ENCODE measurements around the gene PHLDB3.
A peak's percentile ranks its signal among the peaks of the same experiment; 100 is the strongest.
"Not testable (repeated sequence)": the region's sequence is repeated elsewhere in the genome, so short reads cannot be mapped to it uniquely, and the experiment has no call there.

Gene PHLDB3

GRCh38 chr19:43439709-43440063, 64.9 kb downstream of the PHLDB3 start:
- no peak for DNase-seq (ENCODE audit: low spot score)

DNA sequence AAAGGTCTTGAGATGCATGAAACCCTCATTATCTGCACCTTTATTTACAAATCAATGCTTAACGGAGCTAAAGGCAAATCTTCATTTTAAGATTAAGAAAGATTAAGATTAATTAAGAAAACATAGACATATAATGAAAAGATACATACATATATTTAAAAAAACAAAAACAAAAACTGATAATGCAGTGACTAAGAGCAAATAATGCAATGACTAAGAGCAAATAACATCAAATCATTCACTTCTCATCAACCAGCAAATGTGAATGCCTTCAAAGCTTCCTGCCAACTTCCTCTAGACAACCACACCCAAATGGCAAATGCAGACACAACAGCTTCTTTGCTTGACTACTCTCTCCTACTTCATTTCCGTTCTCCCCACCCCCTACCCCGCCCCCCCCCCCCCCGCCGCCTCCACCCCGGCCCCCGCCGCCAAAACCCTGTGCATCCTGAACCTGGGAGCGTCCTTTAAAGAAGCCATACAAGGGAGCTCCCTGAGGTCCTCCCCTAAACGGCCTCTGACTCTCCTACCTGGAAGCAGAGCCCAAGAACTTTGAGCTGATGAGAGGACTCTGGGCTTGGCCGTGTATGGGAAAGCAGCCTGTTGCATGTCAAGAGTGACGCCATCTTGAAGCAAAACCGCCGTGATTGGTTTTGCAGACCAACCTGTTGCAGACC, 65.4 kb downstream of the PHLDB3 start:
- peak; percentile 97 for DNase-seq (ENCODE audit: low spot score)

DNA sequence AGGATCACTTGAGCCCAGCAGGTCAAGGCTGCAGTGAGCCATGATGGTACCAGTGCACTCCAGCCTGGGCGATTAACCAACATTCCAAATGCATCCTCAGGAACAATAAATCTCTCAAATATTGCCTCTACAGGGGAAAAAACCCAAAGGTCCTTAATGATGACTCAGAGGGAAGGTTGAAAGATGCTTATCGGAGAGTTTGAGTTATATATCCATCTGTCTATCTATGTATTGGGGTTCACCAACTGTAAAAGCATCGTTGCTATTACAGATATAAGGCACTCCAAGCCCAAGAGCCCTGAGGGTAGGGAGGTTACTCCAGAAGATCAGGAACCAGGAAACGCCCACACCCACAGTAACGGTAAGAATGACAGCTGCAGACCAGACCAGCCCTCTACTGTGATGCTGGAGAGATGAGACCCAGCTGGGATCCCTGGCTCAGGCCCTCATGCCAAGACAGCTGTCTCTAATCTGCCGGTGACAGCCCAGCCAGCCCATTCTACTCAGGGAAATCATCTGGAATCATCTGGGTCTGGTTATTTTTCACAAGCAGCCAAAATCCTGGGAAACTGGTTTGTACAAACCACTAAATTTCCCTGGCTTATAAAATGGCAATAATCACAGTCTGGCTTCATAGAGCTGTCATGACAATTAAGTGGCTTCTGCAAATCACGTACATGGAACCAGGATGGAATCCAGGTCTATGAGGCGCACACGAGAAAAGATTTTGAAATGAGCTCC, 66.1 kb downstream of the PHLDB3 start:
- peak; percentile 72 for DNase-seq (ENCODE audit: low spot score)

DNA sequence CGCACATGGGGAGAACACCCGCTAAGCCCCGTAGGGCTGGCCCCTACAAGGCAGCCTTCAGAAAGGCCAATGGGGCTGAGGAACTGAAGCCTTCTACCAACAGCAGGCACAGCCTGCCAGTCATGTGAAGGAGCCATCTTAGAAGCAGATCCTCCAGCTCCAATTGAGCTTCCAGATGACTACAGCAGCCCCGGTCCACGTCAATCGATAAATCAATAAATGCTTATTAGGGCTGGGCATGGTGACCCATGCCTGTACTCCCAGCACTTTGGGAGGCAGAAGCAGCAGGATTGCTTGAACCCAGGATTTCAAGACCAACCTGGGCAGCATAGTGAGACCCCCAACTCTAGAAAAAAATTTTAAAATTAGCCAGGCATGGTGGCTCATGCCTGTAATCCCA, 66.8 kb downstream of the PHLDB3 start:
- DNase-seq (ENCODE audit: low spot score), result no peak

- not testable (repeated sequence) for DNase-seq (ENCODE audit: low spot score)
These were observed 67.3 kb downstream of the PHLDB3 start for GRCh38 chr19:43437284-43437683.

DNA sequence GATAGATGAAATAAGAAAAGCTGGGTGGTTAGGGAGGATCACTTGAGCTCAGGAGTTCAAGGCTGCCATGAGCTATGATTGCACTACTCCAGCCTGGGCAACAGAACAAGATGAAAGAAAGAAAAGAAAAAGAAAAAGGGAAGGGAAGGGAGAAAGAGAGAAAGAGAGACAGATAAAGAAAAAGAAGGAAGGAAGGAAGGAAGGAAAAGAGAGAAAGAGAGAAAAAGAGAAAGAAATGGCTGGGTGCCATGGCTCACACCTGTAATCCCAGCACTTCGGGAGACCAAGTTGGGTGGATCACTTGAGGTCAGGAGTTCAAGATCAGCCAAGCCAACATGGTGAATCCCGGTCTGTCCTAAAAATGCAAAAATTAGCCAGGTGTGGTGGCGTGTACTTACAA, 68.8 kb downstream of the PHLDB3 start:
- DNase-seq (ENCODE audit: low spot score), result no peak

- no peak for DNase-seq (ENCODE audit: low spot score)
These were observed 70.9 kb downstream of the PHLDB3 start for GRCh38 chr19:43433689-43434088.

GRCh38 chr19:43433358-43433673, 71.2 kb downstream of the PHLDB3 start:
- DNase-seq (ENCODE audit: low spot score), result no peak

DNA sequence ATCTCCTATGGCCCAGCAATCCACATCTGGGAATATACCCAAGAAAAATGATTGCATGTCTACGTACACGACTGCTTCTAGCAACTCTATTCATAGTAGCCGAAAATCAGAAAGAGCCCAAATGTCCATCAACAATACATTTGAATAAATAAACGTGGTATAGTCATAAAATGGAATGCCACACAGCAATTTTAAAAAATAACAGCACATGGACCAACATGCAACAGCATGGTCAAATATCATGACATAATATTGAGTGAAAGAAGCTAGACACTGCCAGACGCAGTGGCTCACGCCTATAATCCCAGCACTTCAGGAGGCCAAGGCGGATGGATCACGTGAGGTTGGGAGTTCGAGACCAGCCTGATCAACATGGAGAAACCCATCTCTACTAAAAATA, 73.6 kb downstream of the PHLDB3 start:
- no peak for DNase-seq (ENCODE audit: low spot score)

DNA sequence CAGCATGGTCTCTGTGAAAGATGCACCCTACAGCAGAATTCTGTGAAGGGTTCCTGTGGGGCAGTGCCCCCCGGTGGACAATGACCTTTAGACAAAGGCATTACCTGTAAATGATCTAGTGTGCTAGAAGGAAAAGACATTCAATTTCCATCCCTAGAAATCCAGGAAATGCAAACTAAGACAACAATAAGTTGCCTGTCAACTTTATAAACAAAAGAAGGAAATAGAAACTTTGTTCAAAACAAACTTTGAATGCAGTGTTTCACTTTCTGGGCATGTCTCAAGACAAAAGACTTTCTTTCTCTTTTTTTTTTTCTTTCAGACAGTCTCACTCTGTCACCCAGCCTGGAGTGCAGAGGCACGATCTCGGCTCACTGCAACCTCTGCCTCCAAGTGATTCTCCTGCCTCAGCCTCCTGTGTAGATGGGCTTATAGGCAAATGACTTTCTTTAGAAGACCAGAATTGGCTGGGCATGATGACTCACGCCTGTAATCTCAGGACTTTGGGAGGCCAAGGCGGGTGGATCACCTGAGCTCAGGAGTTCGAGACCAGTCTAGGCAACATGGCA, 74.3 kb downstream of the PHLDB3 start:
- DNase-seq (ENCODE audit: low spot score), result no peak

DNA sequence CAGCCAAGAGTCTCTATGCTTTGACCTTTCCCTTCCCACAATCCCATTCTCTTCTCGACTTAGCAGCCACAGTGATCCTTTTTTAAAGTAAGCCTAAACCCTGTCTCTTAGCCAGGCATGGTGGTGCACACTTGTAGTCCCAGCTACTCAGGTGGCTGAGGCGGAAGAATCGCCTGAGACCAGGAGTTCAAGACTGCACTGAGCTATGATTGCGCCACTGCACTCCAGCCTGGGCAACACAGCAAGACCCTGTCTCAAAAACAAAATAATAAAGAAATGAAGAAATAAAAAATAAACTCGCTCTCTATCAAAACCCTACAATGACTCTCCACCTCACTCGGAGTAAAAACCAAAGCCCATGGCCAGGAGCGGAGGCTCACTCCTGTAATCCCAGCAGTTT, 75.2 kb downstream of the PHLDB3 start:
- DNase-seq (ENCODE audit: low spot score), result no peak

DNA sequence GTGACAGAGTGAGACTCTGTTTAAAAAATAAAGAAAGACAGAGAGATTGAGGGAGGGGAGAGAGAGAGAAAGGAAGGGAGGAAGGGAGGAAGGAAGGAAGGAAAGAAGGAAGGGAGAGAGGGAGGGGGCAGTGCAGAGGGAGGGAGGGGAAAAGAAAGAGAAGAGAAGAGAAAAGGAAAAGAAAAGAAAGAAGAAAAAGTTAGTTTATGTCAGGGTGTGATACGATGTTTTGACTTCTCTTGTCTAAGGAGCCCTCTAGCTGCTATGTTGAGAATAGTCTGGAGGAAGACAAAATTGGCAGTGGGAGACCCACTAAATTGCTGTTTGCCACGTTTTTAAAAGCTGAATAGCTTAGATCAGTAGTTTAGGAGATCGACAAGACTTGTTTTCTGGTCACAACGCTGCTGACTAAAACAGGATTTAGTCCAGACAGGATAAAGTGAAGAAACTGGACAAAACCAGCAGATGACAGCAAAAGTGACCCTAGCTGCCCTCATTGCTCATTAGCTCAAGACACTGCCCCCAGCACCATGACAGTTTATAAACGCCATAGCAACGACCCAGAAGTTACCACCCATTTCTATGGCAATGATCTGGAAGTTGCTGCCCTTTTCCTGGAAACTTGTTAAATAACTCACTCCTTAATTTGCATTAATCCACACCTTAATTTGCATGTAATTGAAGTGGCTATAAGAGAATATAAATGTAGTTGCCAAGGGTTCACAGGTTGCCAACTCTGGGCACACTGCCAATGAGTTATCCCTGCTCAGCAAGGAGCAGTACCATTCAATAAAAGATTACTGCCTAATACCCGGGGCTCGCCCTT, 78.8 kb downstream of the PHLDB3 start:
- peak; percentile 69 for DNase-seq (ENCODE audit: low spot score)
